Heart left ventricle (tissue), 16 donors: ENCODE measurements around the gene SLC7A11. TPM values are rescaled to one million over a fixed set of nuclear protein-coding genes. Genes with fewer than 3 reads are reported as not detected.

Experiments used
- ATAC-seq, 4 donors: fragments of 200-7000 bp; cut with Tn5 transposase; one replicate each; pipeline ENCODE4 v1.9.1; 2020 to 2022; ENCODE audit warnings: moderate library complexity in 4 of 4, mild to moderate bottlenecking in 3 of 4, moderate number of reproducible peaks in 1 of 4
- DNase-seq, 5 donors: peaks; one replicate each; pipeline ENCODE4 v3.0.0-alpha.2; 2020
- H3K27ac ChIP-seq, 12 donors: fragments of 200-600 bp; sonication (generic) in 4 of 12; one replicate each; pipeline versions ENCODE4 v1.5.0 to v1.8.0; 2016 to 2022; ENCODE audit warnings: mild to moderate bottlenecking in 2 of 12
- H3K27me3 ChIP-seq, 9 donors: fragments of 200-600 bp; sonication (generic) in 2 of 9; one replicate each; pipeline versions ENCODE4 v1.5.1 to v1.8.0; 2016 to 2022; ENCODE audit warnings: mild to moderate bottlenecking in 3 of 9
- H3K36me3 ChIP-seq, 9 donors: fragments of 200-600 bp; sonication (generic) in 2 of 9; one replicate each; pipeline versions ENCODE4 v1.5.0 to v1.8.0; 2018 to 2022; ENCODE audit warnings: mild to moderate bottlenecking in 2 of 9
- H3K4me1 ChIP-seq, 12 donors: fragments of 200-600 bp; sonication (generic) in 4 of 12; one replicate each; pipeline versions ENCODE4 v1.5.0 to v1.8.0; 2016 to 2022; ENCODE audit warnings: mild to moderate bottlenecking in 3 of 12
- H3K4me3 ChIP-seq, 12 donors: fragments of 200-600 bp; sonication (generic) in 4 of 12; one replicate each; pipeline versions ENCODE4 v1.5.0 to v1.8.0; 2017 to 2022; ENCODE audit warnings: mild to moderate bottlenecking in 9 of 12, moderate library complexity in 4 of 12
- H3K9me3 ChIP-seq, 12 donors: fragments of 200-600 bp; sonication (generic) in 4 of 12; one replicate each; pipeline versions ENCODE4 v1.5.0 to v1.8.0; 2016 to 2022; ENCODE audit warnings: mild to moderate bottlenecking in 1 of 12
- CTCF ChIP-seq, 12 donors: fragments of 200-600 bp; sonication (generic) in 4 of 12; IDR thresholded peaks; one replicate each; pipeline versions ENCODE4 v1.5.0 to v1.8.0; 2018 to 2022; ENCODE audit warnings: antibody characterized with exemption in 12 of 12, mild to moderate bottlenecking in 5 of 12
- POLR2A ChIP-seq, 2 donors: fragments of 450-650 bp; IDR thresholded peaks; one replicate each; pipeline ENCODE4 v1.6.1; 2017; ENCODE audit warnings: antibody characterized with exemption in 2 of 2, mild to moderate bottlenecking in 2 of 2, moderate library complexity in 2 of 2
- WGBS, 4 donors: extraction: QIAGEN DNeasy Blood & Tissue Kit in 2 of 4; methylation state at CpG; one replicate each; pipeline versions ENCODE4 v1.1.5 to v1.1.7; 2013 to 2018; 5-methylcytosine and 5-hydroxymethylcytosine counted together
- intact Hi-C, 10 donors: fragments of 100-400 bp; cut with DNase I; formaldehyde crosslinking; loops; one replicate each; pipeline versions ENCODE4 v1.11.1 to v1.14.2; 2022
- polyA plus RNA-seq, 2 donors: library from polyadenylated mRNA; stranded (reverse); fragments of 200-250 nt; gene quantifications; one replicate each; pipeline ENCODE4 v1.2.3, GENCODE V29; 2013
- total RNA-seq, 9 donors: library from RNA; depleted of rRNA in 2 of 9; stranded (reverse); fragments of >200 nt in 2 of 9; fragmentation: NEBNext Ultra II Directional in 3 of 9; extraction: Animal tissue kit (Norgen Biotek cat#: 25700) in 3 of 9; gene quantifications; one replicate each; pipeline versions ENCODE4 v1.1.0 to v1.2.4, GENCODE V29; 2016 to 2023
- donor health status: ischemic (EF 13 %, LVEDD 7.1; RV severe dilation, severe dysfunction).
- donor health status: healthy with polysubstance abuse.
- donor health status: DM: no; HTN: yes; CAD: no.
- donor health status: DM: no; HTN: no; CAD: no.
- donor health status: ischemic (EF 25% LVEDD 6.9; RV normal size, moderate dysfunction).
- donor health status: ischemic (EF 25% LVEDD 5.7; RV mildly dilated, moderate dysfunction).
- donor health status: healthy.
- donor health status: DM: yes; HTN: yes; CAD: no.
- donor health status: ischemic (EF 35%, LVEDD 5.7; RV mildly dilated, moderate dysfunction).
- donor health status: nonischemic (EF 11% LVEDD 7.7; RV severe dilation, severe dysfunction).
- donor health status: DM: yes; HTN: yes; CAD: no.
- donor health status: PGD.
- donor health status: ischemic (EF 29% LVEDD 5.4; RV normal size, mild dysfunction).
- donor health status: nonischemic (EF 23%, LVEDD 6.1; RV moderate dilation, normal function).

SLC7A11 gene
- total and polyA plus RNA-seq, 11 donors: 0.04 to 1.0 (median 0.11) TPM; not detected in 1

- Histone ChIP-seq H3K27ac (no peak overlapping the region), H3K4me1 (no peaks in the 10 kb centered on the region), H3K27me3 (no peaks in the 10 kb centered on the region), H3K9me3 (peaks cover 0 to 22% (median 9%) of the 10 kb centered on the region in 12 donors), H3K36me3 (no peaks in the 10 kb centered on the region), H3K4me3 (no peak overlapping the region)
- 80 to 89% (median 84%) methylated on average over 2 of the region's 2 CpGs for WGBS, 4 donors
- ATAC-seq (no peak), DNase-seq (no peak)
- no peak for TF ChIP-seq CTCF (IDR thresholded peaks at IDR 0.05)
- TF ChIP-seq POLR2A (IDR thresholded peaks at IDR 0.05): no peak
- intact Hi-C loops: no loop called here
These were observed 106.5 kb downstream of the SLC7A11 start for GRCh38 chr4:138135610-138136009.

DNA sequence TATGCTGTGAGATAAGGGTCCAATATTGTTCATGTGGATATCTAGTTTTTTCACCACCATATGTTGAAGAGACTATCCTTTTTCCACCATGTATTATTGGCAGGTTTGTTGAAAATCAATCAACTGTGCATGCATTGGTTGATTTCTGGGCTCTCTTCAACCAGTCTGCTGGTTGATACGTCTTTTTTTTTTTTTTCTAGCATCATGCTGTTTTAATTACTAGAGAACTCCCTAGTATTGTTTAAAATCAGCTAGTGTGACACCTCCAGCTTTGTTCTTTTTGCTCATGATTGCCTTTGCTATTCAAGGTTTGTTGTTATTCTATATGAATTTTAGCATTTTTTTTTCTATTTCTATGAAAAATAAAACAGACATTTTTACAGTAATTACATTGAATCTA, 123.9 kb downstream of the SLC7A11 start:
- no peaks in the 10 kb centered on the region for H3K27me3 ChIP-seq
- DNase-seq: no peak
- H3K4me1 ChIP-seq: no peaks in the 10 kb centered on the region
- no peak overlapping the region for H3K4me3 ChIP-seq
- TF ChIP-seq CTCF (IDR thresholded peaks at IDR 0.05) (no peak), POLR2A (IDR thresholded peaks at IDR 0.05) (no peak)
- H3K36me3 ChIP-seq: no peaks in the 10 kb centered on the region
- WGBS, 4 donors: 82 to 89% (median 84%) methylated on average over 1 of the region's 1 CpG
- H3K27ac ChIP-seq: no peak overlapping the region
- H3K9me3 ChIP-seq: peaks cover 0 to 13% (median 0%) of the 10 kb centered on the region in 12 donors
- no peak for ATAC-seq
- intact Hi-C loops: no loop called here

GRCh38 chr4:138115053-138115452, 127.1 kb downstream of the SLC7A11 start:
- DNase-seq (no peak), ATAC-seq (no peak)
- WGBS, 4 donors: 35 to 54% (median 46%) methylated on average over 2 of the region's 2 CpGs
- Histone ChIP-seq H3K4me3 (no peak overlapping the region), H3K27me3 (no peaks in the 10 kb centered on the region), H3K36me3 (no peaks in the 10 kb centered on the region), H3K9me3 (peaks cover 0 to under 1% (median 0%) of the 10 kb centered on the region in 12 donors), H3K27ac (no peak overlapping the region), H3K4me1 (no peaks in the 10 kb centered on the region)
- intact Hi-C loops: no loop called here
- TF ChIP-seq CTCF (IDR thresholded peaks at IDR 0.05) (no peak), POLR2A (IDR thresholded peaks at IDR 0.05) (no peak)

GRCh38 chr4:138114434-138114833, 127.7 kb downstream of the SLC7A11 start:
- ATAC-seq (no peak), DNase-seq (no peak)
- Histone ChIP-seq H3K4me3 (no peak overlapping the region), H3K27me3 (no peaks in the 10 kb centered on the region), H3K27ac (no peak overlapping the region), H3K4me1 (no peaks in the 10 kb centered on the region), H3K36me3 (no peaks in the 10 kb centered on the region), H3K9me3 (no peaks in the 10 kb centered on the region)
- intact Hi-C loops: no loop called here
- TF ChIP-seq POLR2A (IDR thresholded peaks at IDR 0.05) (no peak), CTCF (IDR thresholded peaks at IDR 0.05) (no peak)
- 43 to 75% (median 57%) methylated on average over 1 of the region's 1 CpG for WGBS, 4 donors
